HG03521 (cell line): ENCODE measurements around the gene CD14.
"Not testable (repeated sequence)": the region's sequence is repeated elsewhere in the genome, so short reads cannot be mapped to it uniquely, and the experiment has no call there.

Experiments
- ATAC-seq: cut with Tn5 transposase; IDR thresholded peaks from one replicate; pipeline ENCODE4 v1.9.1; 2021; ENCODE audit warnings: mild to moderate bottlenecking, moderate library complexity; ENCODE audit not compliant: unreplicated experiment

Gene CD14

DNA sequence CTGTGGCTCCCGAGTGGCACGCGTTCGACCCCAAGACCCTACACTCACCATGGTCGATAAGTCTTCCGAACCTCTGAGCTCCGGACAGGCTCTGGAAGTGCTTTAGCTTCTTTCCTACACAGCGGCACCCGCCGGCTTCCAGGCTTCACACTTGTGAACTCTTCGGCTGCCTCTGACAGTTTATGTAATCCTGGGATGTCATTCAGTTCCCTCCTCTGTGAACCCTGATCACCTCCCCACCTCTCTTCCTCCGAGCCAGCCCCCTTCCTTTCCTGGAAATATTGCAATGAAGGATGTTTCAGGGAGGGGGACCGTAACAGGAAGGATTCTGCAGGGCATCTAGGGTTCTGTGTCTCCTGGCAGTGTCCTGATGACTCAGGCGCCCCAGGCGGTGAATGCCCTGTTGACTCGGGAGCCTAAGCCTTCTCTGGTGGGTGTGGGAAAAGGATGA lies at the start of gene CD14:
Gene CD14, minus strand, starts transcription at position 155 of the 451 bp plus-strand sequence. Its CDS starts 104 bp downstream, at position 51.
- no peak for ATAC-seq

DNA sequence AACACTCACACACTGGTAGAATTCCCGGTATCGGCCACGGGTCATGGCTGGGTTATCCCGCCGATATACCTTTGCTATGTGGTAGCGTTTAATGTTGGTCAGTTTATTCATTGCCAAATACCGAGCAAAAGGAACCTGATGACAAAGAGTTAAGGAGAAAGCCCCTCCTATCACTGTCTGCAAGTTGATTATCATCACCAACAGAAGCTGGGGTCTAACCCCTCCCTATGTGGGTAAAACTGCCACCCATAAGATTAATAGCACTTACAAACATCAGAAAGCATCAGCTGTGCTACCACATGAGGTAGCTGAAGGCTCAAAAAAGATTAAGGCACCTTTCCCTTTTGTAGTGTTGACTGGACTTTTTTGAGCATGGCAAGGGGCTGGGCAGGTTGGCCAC lies 46.0 kb upstream of the CD14 start:
- no peak for ATAC-seq

DNA sequence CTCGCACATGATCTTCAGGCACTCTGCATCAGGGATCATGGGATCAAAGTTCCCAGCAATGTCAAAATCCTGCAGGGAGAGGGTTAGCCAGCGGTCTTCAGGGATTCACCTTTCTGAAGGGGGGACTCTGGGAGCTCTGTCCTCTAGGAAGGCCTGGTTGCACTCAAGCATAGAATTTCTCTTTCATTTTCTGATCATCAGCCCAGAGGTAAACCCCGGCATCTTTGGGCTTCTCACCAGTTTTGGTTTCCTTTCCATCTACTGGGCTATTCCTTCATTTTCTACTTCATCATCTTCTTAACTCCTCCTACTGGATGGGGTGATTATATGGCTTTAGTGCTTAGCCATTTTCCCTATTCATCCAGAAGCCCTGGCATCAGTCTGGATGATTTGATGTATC lies 45.0 kb upstream of the CD14 start:
- ATAC-seq: peak; percentile 47

DNA sequence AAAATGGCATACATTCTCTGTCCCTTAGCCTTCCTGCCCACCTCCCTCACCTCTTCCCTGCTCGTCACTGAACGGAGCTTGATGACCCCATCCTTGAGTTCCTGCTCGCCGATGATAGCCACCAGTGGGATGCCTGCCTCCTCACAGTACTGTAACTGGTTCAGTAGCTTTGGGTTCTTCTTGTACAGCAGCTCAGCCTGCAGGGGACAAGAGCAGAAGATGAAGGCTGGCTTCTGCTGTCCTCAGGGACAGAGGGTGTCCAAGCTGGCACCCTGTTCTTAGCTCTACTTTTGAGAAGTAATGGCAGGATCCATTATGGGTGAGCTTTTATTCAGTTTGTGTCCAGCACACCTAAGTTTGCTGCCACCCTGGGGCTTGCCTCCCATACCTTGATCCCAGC lies 41.7 kb upstream of the CD14 start:
- ATAC-seq: no peak

DNA sequence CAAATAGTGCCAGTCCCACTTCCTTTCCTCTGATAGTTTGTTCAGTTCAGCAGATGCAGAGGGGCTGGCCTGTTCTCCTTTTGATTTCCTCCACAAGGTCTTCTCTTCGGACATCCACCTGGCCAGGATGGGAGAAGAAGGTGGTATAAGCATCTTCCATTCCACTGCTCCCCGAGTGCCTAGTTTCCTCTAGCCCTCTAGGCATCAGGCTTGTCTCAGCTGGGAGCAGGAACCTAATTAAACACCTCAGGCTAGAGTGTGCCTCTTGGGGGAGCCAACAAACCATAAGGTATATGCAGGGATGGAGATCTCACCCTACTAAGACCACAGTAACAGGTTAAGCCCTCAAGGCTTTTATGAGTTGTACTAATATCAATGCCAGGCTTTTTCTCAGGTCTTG lies 41.2 kb upstream of the CD14 start:
- no peak for ATAC-seq

DNA sequence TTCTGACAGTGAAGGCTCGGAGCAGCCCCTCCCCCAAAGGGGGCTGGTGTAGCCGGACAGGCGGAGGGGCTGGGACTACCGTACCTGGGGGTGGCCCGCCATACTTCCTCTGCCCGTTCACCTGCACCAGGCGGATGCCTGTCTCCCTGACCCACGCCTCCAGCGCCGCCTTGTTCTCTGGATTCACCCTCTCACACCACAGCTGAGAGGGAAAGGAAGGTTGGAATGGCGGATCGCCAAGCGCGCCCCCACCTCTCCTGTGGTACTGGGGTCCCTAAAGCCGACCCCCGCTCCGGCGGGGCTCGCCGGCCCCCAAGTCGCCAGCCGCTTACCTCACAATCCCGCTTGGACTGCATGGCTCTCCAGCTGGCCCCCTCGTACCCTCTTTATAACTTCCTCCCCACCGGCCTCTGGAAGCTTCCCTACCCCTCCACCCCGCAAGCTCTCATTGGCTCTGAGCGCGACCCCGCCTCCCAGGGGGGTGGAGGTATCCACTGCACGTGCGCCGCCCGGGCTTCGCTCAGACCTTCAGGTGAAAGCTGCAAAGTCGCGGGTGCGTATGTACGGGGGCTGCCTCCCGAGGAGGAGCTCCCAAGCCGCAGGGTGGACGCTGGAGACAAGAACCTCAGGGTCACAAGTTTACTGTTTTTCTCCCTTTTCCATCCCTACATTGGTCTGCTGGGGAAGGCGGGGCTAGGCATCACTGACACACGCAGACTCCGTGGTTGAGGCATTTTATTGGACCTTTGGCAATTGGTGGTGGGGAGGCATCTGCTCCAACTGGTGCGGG lies 40.4 kb upstream of the CD14 start, which contains the start of gene DND1:
Gene DND1, minus strand, starts transcription at position 390 of the 790 bp plus-strand sequence. Its CDS starts 34 bp downstream, at position 356.
- no peak for ATAC-seq

DNA sequence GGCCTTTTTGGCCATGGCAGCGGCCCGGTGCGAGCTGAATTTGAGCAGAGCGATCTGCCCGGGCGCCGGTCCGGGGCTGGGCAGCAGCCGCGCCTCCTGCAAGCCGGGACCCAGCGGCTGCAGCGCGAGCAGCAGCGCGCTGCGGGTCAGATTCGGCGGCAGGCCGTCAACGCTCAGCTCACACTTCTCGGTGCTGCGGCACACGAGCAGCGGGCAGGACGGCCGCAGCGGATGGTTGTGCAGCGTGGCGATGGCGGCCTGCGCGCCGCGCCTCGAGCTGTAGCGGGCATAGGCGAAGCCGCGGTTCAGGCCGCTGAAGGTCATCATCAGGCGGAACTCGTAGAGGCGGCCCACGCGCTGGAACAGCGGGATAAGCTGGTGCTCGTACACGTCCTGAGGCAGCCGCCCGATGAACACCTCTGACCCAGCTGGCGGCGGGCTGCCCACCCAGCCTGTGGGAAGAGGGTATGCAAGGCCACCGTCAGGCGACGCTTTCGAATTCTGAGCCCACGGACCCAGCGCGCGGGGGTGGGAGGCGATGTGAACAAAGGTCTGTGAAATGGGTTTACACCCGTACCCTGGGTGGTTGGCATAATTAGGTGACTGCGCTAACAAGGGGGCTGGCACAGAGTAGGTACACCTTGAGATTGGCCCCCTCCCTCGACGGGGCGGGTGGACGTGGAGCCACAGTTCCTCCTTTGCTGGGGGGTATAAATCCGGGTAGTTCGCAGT lies 39.6 kb upstream of the CD14 start:
- ATAC-seq: no peak

DNA sequence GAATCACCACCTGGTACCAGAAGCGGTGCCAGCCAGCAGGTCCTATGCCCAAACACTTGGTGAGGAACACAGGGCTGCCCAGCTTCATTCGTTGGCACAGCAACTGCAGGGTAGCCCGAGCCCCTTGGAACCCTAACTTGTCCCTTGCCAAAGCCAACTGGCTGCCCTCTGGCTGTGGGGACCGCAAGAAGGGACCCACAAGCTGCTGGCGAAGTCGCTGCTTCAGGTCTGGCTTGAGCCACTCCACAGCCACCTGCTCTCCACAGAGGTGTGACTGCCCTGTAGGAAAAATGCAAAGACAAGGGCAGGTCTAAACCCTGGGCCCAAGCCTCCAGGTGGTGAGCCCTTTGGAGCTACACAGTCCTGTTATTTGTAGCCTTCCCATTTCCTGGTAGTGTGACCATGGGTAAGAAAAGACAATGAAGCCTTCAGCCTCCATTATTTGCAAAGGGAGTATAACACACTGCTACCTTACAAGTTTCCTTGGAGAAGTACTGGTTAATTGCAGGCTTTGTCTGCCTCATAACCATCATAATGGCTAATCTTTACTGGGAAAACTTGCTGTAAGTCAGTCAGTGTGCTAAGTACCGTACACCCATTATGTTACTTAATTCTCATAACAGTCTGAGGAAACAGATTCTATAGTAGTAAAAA lies 38.6 kb upstream of the CD14 start:
- ATAC-seq: no peak

DNA sequence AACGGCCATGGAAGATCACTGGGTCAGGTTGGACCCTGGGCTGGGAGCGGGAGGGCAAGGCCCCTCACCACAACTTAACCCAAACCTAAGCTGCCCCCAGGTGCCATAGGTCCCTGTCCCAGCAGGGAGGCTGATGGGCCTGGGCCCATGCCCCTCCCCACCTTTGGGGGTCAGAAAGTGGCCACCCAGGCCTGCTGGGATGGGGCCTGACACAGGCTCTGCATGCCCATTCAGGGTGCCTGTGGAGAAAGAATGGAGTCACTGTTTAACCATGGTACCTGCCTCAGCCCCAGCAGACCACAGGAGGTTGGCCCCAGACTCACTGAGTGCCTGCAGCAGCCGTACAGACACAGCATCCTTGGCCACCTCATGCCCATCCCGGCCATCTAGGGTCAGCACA lies 38.1 kb upstream of the CD14 start:
- not testable (repeated sequence) for ATAC-seq

DNA sequence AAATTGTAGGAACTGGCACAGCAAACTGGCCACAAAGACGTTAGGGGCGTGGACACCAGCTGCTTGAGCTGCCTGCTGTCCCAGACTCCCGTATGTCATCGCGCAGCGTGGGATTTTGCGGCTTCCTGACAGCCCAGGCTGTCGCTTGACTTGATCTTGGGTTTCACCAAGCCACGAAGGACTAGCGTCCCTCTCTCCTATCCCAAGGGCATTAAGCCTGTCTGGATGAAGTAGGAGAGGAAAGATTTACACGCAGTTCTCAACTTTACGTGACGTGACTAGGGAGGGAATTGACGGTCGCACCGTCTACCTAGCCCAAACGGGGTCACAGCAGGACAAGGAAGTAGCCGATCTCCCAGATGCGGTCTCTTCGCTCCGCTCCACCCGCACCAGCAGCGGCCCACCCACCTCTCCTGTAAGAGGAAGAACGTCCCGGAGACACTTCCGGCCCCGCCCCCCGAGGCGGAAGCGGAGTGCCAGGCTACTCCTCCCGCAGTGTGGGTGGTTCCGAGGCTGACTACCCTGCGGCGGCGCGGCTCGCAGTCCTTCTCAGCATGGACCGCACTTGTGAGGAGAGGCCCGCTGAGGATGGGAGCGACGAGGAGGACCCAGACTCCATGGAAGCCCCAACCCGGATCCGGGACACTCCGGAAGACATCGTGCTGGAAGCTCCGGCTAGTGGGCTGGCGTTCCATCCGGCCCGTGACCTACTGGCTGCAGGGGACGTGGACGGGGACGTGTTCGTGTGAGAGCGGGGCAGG lies 31.6 kb upstream of the CD14 start, which contains the start of gene WDR55:
Gene WDR55, plus strand, starts transcription at position 546 of the 761 bp plus-strand sequence. Its CDS starts 9 bp downstream, at position 555.
- peak; percentile 96 for ATAC-seq

DNA sequence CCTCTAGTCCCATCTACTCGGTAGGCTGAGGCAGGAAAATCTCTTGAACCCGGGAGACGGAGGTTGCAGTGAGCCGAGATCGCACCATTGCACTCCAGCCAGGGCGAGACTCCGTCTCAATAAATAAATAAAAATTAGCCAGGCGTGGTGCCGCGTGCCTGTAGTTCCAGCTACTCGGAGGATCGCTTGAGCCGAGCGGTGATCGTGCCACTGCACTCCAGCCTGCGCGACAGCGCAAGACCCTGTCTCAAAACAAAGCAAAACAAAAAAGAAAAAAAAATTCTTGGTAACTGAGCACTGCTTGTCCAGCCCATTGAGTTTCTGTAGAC lies 31.0 kb upstream of the CD14 start:
- ATAC-seq: no peak

DNA sequence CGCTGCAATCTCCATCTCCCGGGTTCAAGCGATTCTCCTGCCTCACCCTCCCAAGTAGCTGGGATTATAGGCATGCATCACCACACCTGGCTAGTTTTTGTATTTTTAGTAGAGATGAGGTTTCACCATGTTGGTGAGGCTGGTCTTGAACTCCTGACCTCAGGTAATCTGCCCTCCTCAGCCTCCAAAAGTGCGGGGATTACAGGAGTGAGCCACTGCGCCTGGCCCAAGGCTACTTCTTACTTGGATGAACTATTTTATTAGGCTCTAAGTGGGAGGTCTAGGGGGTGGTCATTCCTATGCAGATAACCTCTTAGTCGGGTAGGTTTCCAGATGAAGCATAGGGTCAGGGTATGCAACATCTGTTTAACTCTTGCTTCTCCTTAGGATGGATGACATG lies 27.4 kb upstream of the CD14 start:
- not testable (repeated sequence) for ATAC-seq

DNA sequence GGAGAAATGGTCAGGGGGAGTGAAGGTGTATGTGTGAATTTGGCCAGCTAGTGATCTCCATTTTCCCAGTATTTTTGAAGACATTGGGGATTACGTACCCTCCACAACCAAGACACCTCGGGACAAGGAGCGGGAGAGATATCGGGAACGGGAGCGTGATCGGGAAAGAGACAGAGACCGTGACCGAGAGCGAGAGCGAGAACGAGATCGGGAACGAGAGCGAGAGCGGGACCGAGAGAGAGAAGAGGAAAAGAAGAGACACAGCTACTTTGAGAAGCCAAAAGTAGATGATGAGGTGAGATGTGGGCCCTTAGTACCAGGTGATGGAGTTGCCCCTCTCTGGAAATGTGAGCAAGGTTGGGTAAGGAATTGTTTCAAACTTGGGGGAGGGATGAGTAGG lies 25.9 kb upstream of the CD14 start:
- ATAC-seq: no peak

DNA sequence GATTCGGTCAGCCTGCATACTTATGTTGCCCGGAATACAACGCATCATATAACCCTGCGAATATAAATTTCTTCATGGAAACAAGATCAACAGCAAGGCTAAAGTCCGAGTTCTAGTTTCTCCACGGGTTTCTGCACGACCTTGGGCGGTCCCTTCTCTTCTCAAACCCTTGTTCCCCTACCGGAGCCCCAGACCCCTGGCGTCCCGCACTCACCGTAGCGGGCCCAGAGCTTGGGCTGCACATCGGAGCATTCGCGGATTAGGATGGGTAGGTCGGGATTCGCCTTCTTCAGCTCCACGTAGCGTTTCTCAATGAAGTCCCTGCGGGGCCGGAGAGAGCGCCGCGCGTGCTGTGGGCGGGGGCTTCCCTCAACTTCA lies 14.1 kb upstream of the CD14 start:
- ATAC-seq: no peak

DNA sequence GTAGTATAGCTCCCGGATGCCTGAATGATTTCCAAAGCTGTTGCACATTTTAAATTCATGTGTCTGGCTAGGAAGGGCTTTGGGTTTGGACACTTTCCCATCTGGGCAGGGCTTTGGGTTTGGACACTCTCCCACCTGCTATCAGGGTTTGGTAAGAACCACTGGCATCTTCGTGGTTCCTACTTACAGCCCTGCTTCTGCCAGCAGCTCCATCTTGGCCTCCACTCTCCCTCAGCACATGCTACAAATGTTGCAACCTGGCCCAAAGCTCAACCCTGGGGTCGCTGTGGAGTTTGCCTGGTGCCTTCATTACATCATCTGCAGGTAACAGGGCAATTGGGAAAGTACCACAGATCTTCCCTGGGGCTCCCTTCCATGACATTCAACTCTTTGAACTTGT lies 9.7 kb upstream of the CD14 start:
- no peak for ATAC-seq

DNA sequence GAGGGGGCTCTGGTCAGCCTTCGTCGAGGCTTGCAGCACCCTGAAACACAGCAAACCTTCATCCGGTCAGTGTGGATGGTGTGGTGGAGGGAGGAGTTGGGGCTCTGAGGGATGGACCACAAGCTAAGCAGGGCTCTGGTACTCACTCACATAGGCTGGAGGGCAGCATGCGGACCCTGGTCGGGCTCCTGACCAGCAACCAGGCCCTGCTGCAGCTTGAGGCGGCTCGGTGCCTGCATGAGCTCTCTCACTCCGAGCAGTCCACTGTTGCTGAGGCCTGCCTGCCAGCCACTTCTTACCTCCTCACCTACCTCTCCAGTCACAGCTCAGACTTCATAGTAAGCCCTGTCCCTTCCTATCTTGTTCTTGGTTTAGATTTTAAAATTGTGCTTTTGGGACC lies 8.7 kb upstream of the CD14 start:
- ATAC-seq: no peak

DNA sequence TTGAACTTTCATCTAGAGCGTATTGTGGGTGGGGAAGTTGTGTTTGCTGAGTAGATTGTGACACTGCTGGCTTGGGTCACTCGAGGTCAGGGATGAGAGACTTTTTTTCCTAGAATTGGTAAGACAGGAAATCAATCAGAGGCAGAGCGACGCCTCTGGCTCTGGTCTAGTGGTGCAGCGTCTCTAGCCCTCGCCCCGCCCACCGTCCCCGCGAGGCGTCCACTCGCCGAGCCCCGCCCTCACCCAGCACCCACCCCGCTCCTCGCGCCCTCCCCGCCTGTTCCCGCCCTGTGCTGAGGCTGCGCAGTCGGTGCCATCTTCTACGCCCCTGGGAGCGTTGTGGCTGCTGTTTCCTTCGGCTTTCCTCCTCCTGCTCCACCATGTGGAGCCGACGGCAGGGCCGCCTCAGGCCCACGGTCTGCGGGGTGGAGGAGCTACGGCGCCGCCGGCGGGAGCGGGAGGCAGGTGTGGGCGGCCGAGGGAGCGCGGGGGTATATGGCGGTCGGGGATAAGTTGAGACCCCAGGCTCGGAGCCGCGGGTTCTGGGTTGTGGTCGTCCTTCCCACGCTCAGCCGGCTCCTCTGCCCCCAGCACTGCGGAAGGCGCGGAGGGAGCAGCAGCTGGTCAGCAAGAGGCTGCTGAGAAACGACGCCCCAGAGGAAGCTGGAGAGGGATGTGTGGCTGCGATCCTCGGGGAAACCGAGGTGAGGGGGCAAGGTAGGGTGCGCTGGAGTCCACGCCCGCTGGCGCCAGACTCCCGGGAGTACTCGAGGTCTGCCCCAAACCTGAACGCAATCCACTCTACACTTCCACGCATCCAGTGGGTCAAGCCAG lies 6.4 kb upstream of the CD14 start, which contains the start of gene TMCO6:
Gene TMCO6, plus strand, starts transcription at position 304 of the 834 bp plus-strand sequence. Its CDS starts 77 bp downstream, at position 381.
- ATAC-seq: peak; percentile 94

DNA sequence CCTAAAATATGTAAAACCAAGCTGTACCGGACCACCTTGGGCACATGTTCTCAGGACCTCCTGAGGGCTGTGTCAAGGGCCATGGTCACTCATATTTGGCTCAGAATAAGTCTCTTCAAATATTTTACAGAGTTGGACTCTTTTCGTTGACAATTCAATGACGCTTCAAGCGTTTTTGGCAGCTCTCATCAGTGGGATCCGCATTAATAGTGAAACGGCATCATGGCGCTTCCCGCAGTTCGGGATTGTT lies 5.8 kb upstream of the CD14 start:
- not testable (repeated sequence) for ATAC-seq

DNA sequence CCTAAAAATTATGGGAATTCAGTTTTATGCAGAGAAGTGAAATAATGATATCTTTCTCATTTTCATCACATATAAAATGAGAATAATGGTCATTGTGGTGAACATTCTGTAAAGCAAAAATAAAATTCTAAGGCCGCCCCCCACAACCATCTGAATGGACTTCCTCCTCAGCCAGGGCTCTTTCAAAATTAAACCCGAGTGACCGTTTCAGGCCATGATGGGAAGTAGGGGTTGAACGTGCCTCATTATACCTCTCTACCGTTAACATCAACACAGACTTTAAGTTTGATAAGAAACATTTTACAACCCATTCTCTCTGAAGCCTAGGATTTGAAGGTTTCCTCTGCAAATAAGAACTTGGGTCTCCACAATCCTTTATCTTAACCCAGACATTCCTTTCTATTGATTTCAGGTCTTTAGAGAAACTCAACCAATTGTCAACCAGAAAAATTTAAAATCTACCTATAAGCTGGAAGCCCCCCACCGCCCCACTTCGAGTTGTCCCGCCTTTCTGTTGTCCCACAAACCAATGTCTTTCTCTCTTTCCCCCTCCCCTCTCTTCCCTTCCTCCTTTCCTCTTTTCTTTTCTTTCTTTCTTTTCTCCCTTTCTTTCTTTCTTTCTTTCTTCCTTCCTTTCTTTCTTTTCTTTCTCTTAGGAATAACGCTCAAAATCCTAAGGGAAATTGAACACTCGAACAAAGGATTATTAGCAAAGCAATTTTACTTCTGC lies 4.6 kb upstream of the CD14 start:
- no peak for ATAC-seq
